Endodermal cell (in vitro differentiated cells): ENCODE results near the gene MMEL1. TPM values are rescaled to one million over a fixed set of nuclear protein-coding genes. Genes with fewer than 3 reads are reported as not detected.

Source experiments
- DNase-seq: peaks from one replicate; pipeline ENCODE4 v3.0.0-alpha.2; 2017
- H3K27ac ChIP-seq: 2 replicates; pipeline ENCODE4 v1.5.1; 2013; ENCODE audit warnings: mild to moderate bottlenecking, low read depth, low read length, moderate library complexity
- H3K27me3 ChIP-seq: 2 replicates; pipeline ENCODE4 v1.6.1; 2013; ENCODE audit warnings: mild to moderate bottlenecking, low read length, moderate library complexity; ENCODE audit not compliant: insufficient read depth, control insufficient read depth, poor library complexity, severe bottlenecking
- H3K36me3 ChIP-seq: 2 replicates; pipeline ENCODE4 v1.7.0; 2013; ENCODE audit warnings: mild to moderate bottlenecking, low read length, moderate library complexity; ENCODE audit not compliant: control insufficient read depth, insufficient read depth
- H3K4me1 ChIP-seq: one replicate; pipeline ENCODE4 v1.7.0; 2013; ENCODE audit warnings: low read length; ENCODE audit not compliant: control insufficient read depth, insufficient read depth
- H3K4me3 ChIP-seq: 2 replicates; pipeline ENCODE4 v1.5.1; 2013; ENCODE audit warnings: mild to moderate bottlenecking, low read length, moderate library complexity
- H3K9ac ChIP-seq: 2 replicates; pipeline ENCODE4 v1.6.1; 2013; ENCODE audit warnings: mild to moderate bottlenecking, low read length, moderate library complexity; ENCODE audit not compliant: poor library complexity, severe bottlenecking; ENCODE audit errors: extremely low read depth
- H3K9me3 ChIP-seq: 2 replicates; pipeline ENCODE4 v1.6.1; 2013; ENCODE audit warnings: mild to moderate bottlenecking, low read length, moderate library complexity; ENCODE audit not compliant: control insufficient read depth
- H3K27ac Mint-ChIP-seq: 2 replicates; pipeline ENCODE4 v1.8.0; 2020; ENCODE audit warnings: mixed read lengths
- H3K27me3 Mint-ChIP-seq: 2 replicates; pipeline ENCODE4 v1.8.0; 2021; ENCODE audit warnings: mild to moderate bottlenecking, mixed read lengths; ENCODE audit not compliant: insufficient read depth
- H3K36me3 Mint-ChIP-seq: 2 replicates; pipeline ENCODE4 v1.8.0; 2020; ENCODE audit warnings: low read depth, mixed read lengths
- H3K4me1 Mint-ChIP-seq: 2 replicates; pipeline ENCODE4 v1.8.0; 2020; ENCODE audit warnings: mixed read lengths
- H3K4me3 Mint-ChIP-seq: 2 replicates; pipeline ENCODE4 v1.8.0; 2020; ENCODE audit warnings: mild to moderate bottlenecking, moderate library complexity, mixed read lengths
- H3K9me3 Mint-ChIP-seq: 2 replicates; pipeline ENCODE4 v1.8.0; 2020; ENCODE audit warnings: mild to moderate bottlenecking, mixed read lengths
- CTCF ChIP-seq: fragments of 200-600 bp; sonication (generic); conservative IDR thresholded peaks from 2 replicates; pipeline ENCODE4 v1.5.0; 2021; ENCODE audit warnings: antibody characterized with exemption, mild to moderate bottlenecking
- WGBS, 2 experiments: methylation state at CpG; one replicate each; pipeline versions ENCODE4 v1.1.5 to v1.1.7; 2013; ENCODE audit warnings: missing lambda C conversion rate in 2 of 2, mixed read lengths in 1 of 2; ENCODE audit not compliant: insufficient coverage in 1 of 2, insufficient read length in 1 of 2; 5-methylcytosine and 5-hydroxymethylcytosine counted together
- total RNA-seq, 2 donors: library from RNA; stranded (reverse); fragmentation: NEBNext Ultra II Directional in 1 of 2; extraction: Animal tissue kit (Norgen Biotek cat#: 25700) in 1 of 2; gene quantifications; 2 replicates in 1 of 2; 3 replicates in 1 of 2; pipeline ENCODE4 v1.2.1, GENCODE V29; 2021

Gene MMEL1
- total RNA-seq, 2 donors from 2014 or later, result 0.42 TPM; not detected in 1

GRCh38 chr1:2606396-2606880 lies 26.4 kb downstream of the MMEL1 start:
- peaks cover 5% of the 10 kb centered on the region for H3K27me3 Mint-ChIP-seq
- no peaks in the 10 kb centered on the region for H3K4me1 Mint-ChIP-seq
- Histone ChIP-seq H3K9ac (no peak overlapping the region), H3K4me1 (no peaks in the 10 kb centered on the region), H3K27me3 (no peaks in the 10 kb centered on the region), H3K27ac (no peak overlapping the region), H3K4me3 (no peak overlapping the region), H3K9me3 (no peaks in the 10 kb centered on the region), H3K36me3 (no peaks in the 10 kb centered on the region)
- 83 to 100% methylated on average over 2 to 15 of the region's 15 CpGs for WGBS, 2 experiments
- peak; percentile 35 for DNase-seq
- H3K4me3 Mint-ChIP-seq, result no peak overlapping the region
- no peak for TF ChIP-seq CTCF
- no peaks in the 10 kb centered on the region for H3K9me3 Mint-ChIP-seq
- no peak overlapping the region for H3K27ac Mint-ChIP-seq
- no peaks in the 10 kb centered on the region for H3K36me3 Mint-ChIP-seq

GRCh38 chr1:2605509-2606395 lies 27.1 kb downstream of the MMEL1 start:
- Mint-ChIP-seq H3K4me3 (no peak overlapping the region), H3K27me3 (peaks cover 5% of the 10 kb centered on the region), H3K9me3 (no peaks in the 10 kb centered on the region), H3K36me3 (no peaks in the 10 kb centered on the region), H3K27ac (no peak overlapping the region), H3K4me1 (no peaks in the 10 kb centered on the region)
- Histone ChIP-seq H3K9me3 (no peaks in the 10 kb centered on the region), H3K4me3 (no peak overlapping the region), H3K27me3 (no peaks in the 10 kb centered on the region), H3K4me1 (no peaks in the 10 kb centered on the region), H3K27ac (no peak overlapping the region), H3K36me3 (no peaks in the 10 kb centered on the region), H3K9ac (no peak overlapping the region)
- DNase-seq, result peak; percentile 33
- no peak for TF ChIP-seq CTCF
- WGBS, 2 experiments, result 92 to 95% methylated on average over 26 to 48 of the region's 48 CpGs

GRCh38 chr1:2604844-2605508 lies 27.8 kb downstream of the MMEL1 start:
- H3K4me1 ChIP-seq, result no peaks in the 10 kb centered on the region
- H3K9me3 Mint-ChIP-seq, result no peaks in the 10 kb centered on the region
- H3K4me3 ChIP-seq, result no peak overlapping the region
- no peaks in the 10 kb centered on the region for H3K9me3 ChIP-seq
- H3K36me3 ChIP-seq, result no peaks in the 10 kb centered on the region
- H3K27me3 ChIP-seq, result no peaks in the 10 kb centered on the region
- H3K36me3 Mint-ChIP-seq, result no peaks in the 10 kb centered on the region
- no peak overlapping the region for H3K4me3 Mint-ChIP-seq
- H3K27ac ChIP-seq, result no peak overlapping the region
- WGBS, 2 experiments, result 88 to 93% methylated on average over 4 to 14 of the region's 14 CpGs
- H3K27me3 Mint-ChIP-seq, result peaks cover 5% of the 10 kb centered on the region
- TF ChIP-seq CTCF, result no peak
- no peak overlapping the region for H3K9ac ChIP-seq
- H3K27ac Mint-ChIP-seq, result no peak overlapping the region
- no peaks in the 10 kb centered on the region for H3K4me1 Mint-ChIP-seq
- peak; percentile 37 for DNase-seq
